C4-2B (cell line): ENCODE results near the gene ZNF211.

Experiments
- CTCF ChIP-seq: fragments of 450-650 bp; conservative IDR thresholded peaks from 2 replicates; pipeline ENCODE4 v1.5.1; 2017; ENCODE audit warnings: mild to moderate bottlenecking
- ZFX ChIP-seq: fragments of 450-650 bp; IDR thresholded peaks from 2 replicates; pipeline ENCODE4 v1.6.1; 2017

DNA sequence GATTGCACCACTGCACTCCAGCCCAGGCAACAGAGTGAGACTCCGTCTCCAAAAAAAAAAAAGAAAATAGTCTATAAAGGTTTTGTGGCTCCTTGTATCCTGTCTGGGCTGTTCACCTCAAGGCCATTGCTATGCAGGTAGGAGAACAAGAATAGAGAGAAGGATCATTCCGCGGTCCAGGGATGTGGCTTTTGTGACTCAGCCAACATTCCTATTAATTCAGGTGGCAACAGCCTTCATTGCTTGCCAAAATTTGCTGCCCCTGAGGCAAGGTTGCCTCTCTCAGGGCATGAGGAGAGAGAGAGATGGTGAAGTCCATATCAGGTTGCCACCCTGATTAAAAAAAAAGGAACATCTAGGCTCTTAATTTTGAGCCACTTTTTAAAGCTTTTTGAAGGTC, 56.8 kb downstream of the ZNF211 start:
- TF ChIP-seq CTCF (no peak), ZFX (no peak)
